MCF 10A (cell line): ENCODE results near the gene RBP3. TPM values are rescaled to one million over a fixed set of nuclear protein-coding genes. Genes with fewer than 3 reads are reported as not detected.

Experiments
- BruUV-seq: library from RNA; stranded (reverse); fragments of 400-500 nt; replicated peaks from 2 replicates; lab custom pipeline; 2021; lab: Mats Ljungman, UMichigan
- CTCF ChIA-PET: fragments of 300-600 bp; sonication (Branson Sonifier 250); formaldehyde crosslinking; extraction: SDS; loops from one replicate; lab custom pipeline; 2021; ENCODE audit warnings: antibody characterized with exemption, inconsistent platforms; lab: Yijun Ruan, JAX
- POLR2A ChIA-PET: fragments of 300-600, 350-650 bp; sonication (Branson Sonifier 250); formaldehyde crosslinking; extraction: SDS; loops from one replicate; lab custom pipeline; 2020; ENCODE audit warnings: antibody characterized with exemption, inconsistent platforms; lab: Yijun Ruan, JAX
- DNase-seq: peaks from one replicate; pipeline ENCODE4 v3.0.0-alpha.2; 2018; ENCODE audit not compliant: unreplicated experiment
- H3K27ac Mint-ChIP-seq: one replicate; pipeline ENCODE4 v1.8.0; 2022; ENCODE audit warnings: mild to moderate bottlenecking, low read depth, mixed read lengths; ENCODE audit not compliant: unreplicated experiment
- H3K27me3 Mint-ChIP-seq: one replicate; pipeline ENCODE4 v1.8.0; 2022; ENCODE audit warnings: mixed read lengths; ENCODE audit not compliant: insufficient read depth, unreplicated experiment
- H3K36me3 Mint-ChIP-seq: one replicate; pipeline ENCODE4 v1.8.0; 2022; ENCODE audit warnings: mild to moderate bottlenecking, moderate library complexity, mixed read lengths; ENCODE audit not compliant: insufficient read depth, unreplicated experiment
- H3K4me1 Mint-ChIP-seq: one replicate; pipeline ENCODE4 v1.8.0; 2022; ENCODE audit warnings: mixed read lengths; ENCODE audit not compliant: insufficient read depth, unreplicated experiment
- H3K4me3 Mint-ChIP-seq: one replicate; pipeline ENCODE4 v1.8.0; 2022; ENCODE audit warnings: mild to moderate bottlenecking, moderate library complexity, mixed read lengths; ENCODE audit not compliant: unreplicated experiment
- H3K9me3 Mint-ChIP-seq: one replicate; pipeline ENCODE4 v1.8.0; 2022; ENCODE audit warnings: mixed read lengths; ENCODE audit not compliant: unreplicated experiment
- intact Hi-C: fragments of 100-400 bp; cut with micrococcal nuclease; formaldehyde crosslinking; loops from 2 replicates; pipeline ENCODE4 v1.14.1; 2022
- total RNA-seq: library from RNA; stranded (reverse); gene quantifications from 2 replicates; pipeline ENCODE4 v1.2.3, GENCODE V29; 2022
- TF ChIP-seq, protein P1 (sequence below): fragments of 200-600 bp; IDR thresholded peaks from one replicate; pipeline ENCODE4 v1.8.0; 2022; ENCODE audit warnings: antibody characterized with exemption, mild to moderate bottlenecking; ENCODE audit not compliant: unreplicated experiment

Gene RBP3
- total RNA-seq, 1 experiment from 2014 or later: not detected

DNA sequence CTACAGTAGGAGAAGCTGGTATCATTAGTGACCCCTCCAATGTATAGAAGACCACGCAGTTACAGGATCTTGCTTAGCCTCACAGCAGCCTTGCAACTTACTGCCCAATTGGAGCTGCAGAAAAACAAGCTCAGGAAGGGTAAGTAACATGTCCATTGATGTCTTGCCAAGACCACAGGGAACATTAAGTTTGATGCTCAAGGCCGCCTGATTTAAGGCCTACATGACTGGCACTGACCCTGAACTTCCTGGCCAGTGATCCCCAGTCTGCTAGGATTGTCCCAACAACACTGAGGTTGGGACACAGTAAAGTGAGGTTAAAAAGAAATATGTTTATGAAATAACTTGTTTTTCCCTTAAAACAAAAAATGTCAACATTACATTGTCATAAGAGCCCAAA, 32.7 kb upstream of the RBP3 start:
- Mint-ChIP-seq H3K27me3 (no peaks in the 10 kb centered on the region), H3K9me3 (no peaks in the 10 kb centered on the region), H3K27ac (no peak overlapping the region), H3K36me3 (no peaks in the 10 kb centered on the region), H3K4me3 (no peak overlapping the region), H3K4me1 (peaks cover 5% of the 10 kb centered on the region)
- no TSS peak for BruUV-seq
- intact Hi-C loops: no loop called here
- POLR2A ChIA-PET: no interaction called here
- CTCF ChIA-PET: interaction anchor here (0.6 to 14.1 kb wide), 6 partner anchors 8 to 289 kb away, joined by 3 to 233 read pairs (median 5); no protein-coding TSS in a partner anchor
- no peak for DNase-seq
- TF ChIP-seq, protein P1, sequence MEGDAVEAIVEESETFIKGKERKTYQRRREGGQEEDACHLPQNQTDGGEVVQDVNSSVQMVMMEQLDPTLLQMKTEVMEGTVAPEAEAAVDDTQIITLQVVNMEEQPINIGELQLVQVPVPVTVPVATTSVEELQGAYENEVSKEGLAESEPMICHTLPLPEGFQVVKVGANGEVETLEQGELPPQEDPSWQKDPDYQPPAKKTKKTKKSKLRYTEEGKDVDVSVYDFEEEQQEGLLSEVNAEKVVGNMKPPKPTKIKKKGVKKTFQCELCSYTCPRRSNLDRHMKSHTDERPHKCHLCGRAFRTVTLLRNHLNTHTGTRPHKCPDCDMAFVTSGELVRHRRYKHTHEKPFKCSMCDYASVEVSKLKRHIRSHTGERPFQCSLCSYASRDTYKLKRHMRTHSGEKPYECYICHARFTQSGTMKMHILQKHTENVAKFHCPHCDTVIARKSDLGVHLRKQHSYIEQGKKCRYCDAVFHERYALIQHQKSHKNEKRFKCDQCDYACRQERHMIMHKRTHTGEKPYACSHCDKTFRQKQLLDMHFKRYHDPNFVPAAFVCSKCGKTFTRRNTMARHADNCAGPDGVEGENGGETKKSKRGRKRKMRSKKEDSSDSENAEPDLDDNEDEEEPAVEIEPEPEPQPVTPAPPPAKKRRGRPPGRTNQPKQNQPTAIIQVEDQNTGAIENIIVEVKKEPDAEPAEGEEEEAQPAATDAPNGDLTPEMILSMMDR: no peak

DNA sequence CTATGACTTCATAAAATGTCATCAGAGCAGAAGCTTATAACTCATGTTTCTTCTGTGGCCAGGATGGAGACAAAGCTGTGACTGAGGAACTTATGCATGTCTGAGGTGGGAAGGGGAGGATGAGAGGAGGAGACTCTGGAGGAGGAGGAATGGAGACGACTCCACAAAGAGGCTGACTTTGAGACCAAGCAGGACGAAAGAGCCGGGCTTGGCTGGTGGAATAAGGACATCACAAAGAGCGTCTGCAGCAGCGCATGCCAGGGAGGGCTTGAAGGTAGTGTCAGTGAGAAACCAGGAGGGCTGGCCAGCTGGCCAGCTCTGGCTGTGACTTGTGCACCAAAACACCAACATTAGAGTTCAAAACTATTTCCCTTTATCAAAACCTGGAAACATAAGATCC, 32.0 kb upstream of the RBP3 start:
- Mint-ChIP-seq H3K27me3 (peaks cover 7% of the 10 kb centered on the region), H3K4me1 (peaks cover 5% of the 10 kb centered on the region), H3K27ac (no peak overlapping the region), H3K9me3 (no peaks in the 10 kb centered on the region), H3K4me3 (no peak overlapping the region), H3K36me3 (no peaks in the 10 kb centered on the region)
- ChIA-PET POLR2A (no interaction called here), CTCF (interaction anchor here (0.7 to 14.1 kb wide), 3 partner anchors 62 to 289 kb away, joined by 4 to 233 read pairs (median 131); no protein-coding TSS in a partner anchor)
- TF ChIP-seq, protein P1: no peak
- DNase-seq: no peak
- intact Hi-C loops: no loop called here
- no TSS peak for BruUV-seq

DNA sequence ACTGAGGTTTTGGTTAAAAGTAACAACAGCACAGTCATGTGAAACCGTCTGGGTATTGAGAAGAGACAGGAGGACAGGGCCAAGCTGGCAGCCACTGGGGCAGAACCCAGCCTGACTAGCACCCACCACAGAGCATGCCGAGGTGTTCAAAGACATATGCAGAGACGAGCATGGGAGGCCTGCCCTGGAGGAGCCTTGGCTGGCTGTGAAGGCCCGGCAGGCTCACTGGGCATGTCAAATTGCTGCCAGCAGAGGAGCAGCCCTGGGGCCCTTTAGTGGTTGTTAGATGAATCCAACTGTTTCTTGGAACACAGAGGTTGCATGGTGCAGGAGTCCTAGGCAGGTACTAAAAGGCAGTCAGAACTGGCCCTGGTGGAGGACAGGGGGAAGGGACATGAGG, 30.9 kb upstream of the RBP3 start:
- POLR2A ChIA-PET: no interaction called here

DNA sequence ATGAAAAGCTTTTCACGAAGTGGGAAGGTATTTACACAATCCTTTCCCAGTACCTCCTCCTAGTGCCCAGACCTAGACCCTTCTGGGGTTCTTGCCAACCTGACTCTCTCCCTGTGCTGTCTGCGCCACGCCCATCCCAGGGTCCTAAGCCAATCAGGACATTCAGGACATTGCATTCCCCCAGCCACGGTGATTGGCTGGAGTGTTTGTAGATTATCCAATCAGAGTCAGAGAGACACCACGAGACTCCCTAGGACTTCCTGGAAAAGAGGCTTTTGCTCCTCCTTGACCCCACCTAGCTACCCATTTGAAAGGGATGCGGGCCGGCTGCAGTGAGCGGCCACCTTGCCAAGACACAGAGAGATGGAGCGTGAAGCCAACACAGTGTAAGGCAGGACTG, 29.5 kb upstream of the RBP3 start:
- Mint-ChIP-seq H3K4me3 (no peak overlapping the region), H3K36me3 (no peaks in the 10 kb centered on the region), H3K27me3 (peaks cover 23% of the 10 kb centered on the region), H3K27ac (peak overlapping the region; percentile 16), H3K4me1 (peaks cover 5% of the 10 kb centered on the region), H3K9me3 (no peaks in the 10 kb centered on the region)
- no TSS peak for BruUV-seq
- TF ChIP-seq, protein P1: no peak
- intact Hi-C loops: no loop called here
- CTCF ChIA-PET: interaction anchor here (1.6 to 14.1 kb wide), 2 partner anchors 271 to 292 kb away, joined by 3 to 131 read pairs; no protein-coding TSS in a partner anchor
- peak; percentile 17 for DNase-seq
- POLR2A ChIA-PET: no interaction called here

More for the DNA sequence above, 30.9 kb upstream of the RBP3 start:
- Mint-ChIP-seq H3K4me1 (peaks cover 5% of the 10 kb centered on the region), H3K4me3 (no peak overlapping the region), H3K27ac (no peak overlapping the region), H3K27me3 (peaks cover 13% of the 10 kb centered on the region), H3K36me3 (no peaks in the 10 kb centered on the region), H3K9me3 (no peaks in the 10 kb centered on the region)
- BruUV-seq: no TSS peak
- no peak for DNase-seq
- TF ChIP-seq, protein P1: no peak
- CTCF ChIA-PET: interaction anchor here (0.6 to 14.1 kb wide), 3 partner anchors 269 to 711 kb away, joined by 3 to 131 read pairs (median 3); no protein-coding TSS in a partner anchor
- intact Hi-C loops: no loop called here
